Measurements from ENCODE around the gene FMN2.

GRCh38 chr1:240092301-240093119 lies 827 bp downstream of the FMN2 start:
- TF ChIP-seq CTCF (IDR thresholded peaks at IDR 0.05) (no peak), POLR2A (IDR thresholded peaks at IDR 0.05) (no peak), POLR2AphosphoS5 (IDR thresholded peaks at IDR 0.05) (no peak)
